MCF 10A (cell line): ENCODE results near the gene SLC44A5. TPM values are rescaled to one million over a fixed set of nuclear protein-coding genes. Genes with fewer than 3 reads are reported as not detected.

Experiments
- BruUV-seq: library from RNA; stranded (reverse); fragments of 400-500 nt; replicated peaks from 2 replicates; lab custom pipeline; 2021; lab: Mats Ljungman, UMichigan
- CTCF ChIA-PET: fragments of 300-600 bp; sonication (Branson Sonifier 250); formaldehyde crosslinking; extraction: SDS; loops from one replicate; lab custom pipeline; 2021; ENCODE audit warnings: antibody characterized with exemption, inconsistent platforms; lab: Yijun Ruan, JAX
- POLR2A ChIA-PET: fragments of 300-600, 350-650 bp; sonication (Branson Sonifier 250); formaldehyde crosslinking; extraction: SDS; loops from one replicate; lab custom pipeline; 2020; ENCODE audit warnings: antibody characterized with exemption, inconsistent platforms; lab: Yijun Ruan, JAX
- DNase-seq: peaks from one replicate; pipeline ENCODE4 v3.0.0-alpha.2; 2018; ENCODE audit not compliant: unreplicated experiment
- H3K27ac Mint-ChIP-seq: one replicate; pipeline ENCODE4 v1.8.0; 2022; ENCODE audit warnings: mild to moderate bottlenecking, low read depth, mixed read lengths; ENCODE audit not compliant: unreplicated experiment
- H3K27me3 Mint-ChIP-seq: one replicate; pipeline ENCODE4 v1.8.0; 2022; ENCODE audit warnings: mixed read lengths; ENCODE audit not compliant: insufficient read depth, unreplicated experiment
- H3K36me3 Mint-ChIP-seq: one replicate; pipeline ENCODE4 v1.8.0; 2022; ENCODE audit warnings: mild to moderate bottlenecking, moderate library complexity, mixed read lengths; ENCODE audit not compliant: insufficient read depth, unreplicated experiment
- H3K4me1 Mint-ChIP-seq: one replicate; pipeline ENCODE4 v1.8.0; 2022; ENCODE audit warnings: mixed read lengths; ENCODE audit not compliant: insufficient read depth, unreplicated experiment
- H3K4me3 Mint-ChIP-seq: one replicate; pipeline ENCODE4 v1.8.0; 2022; ENCODE audit warnings: mild to moderate bottlenecking, moderate library complexity, mixed read lengths; ENCODE audit not compliant: unreplicated experiment
- H3K9me3 Mint-ChIP-seq: one replicate; pipeline ENCODE4 v1.8.0; 2022; ENCODE audit warnings: mixed read lengths; ENCODE audit not compliant: unreplicated experiment
- CTCF ChIP-seq: fragments of 200-600 bp; IDR thresholded peaks from one replicate; pipeline ENCODE4 v1.8.0; 2022; ENCODE audit warnings: antibody characterized with exemption, mild to moderate bottlenecking; ENCODE audit not compliant: unreplicated experiment
- intact Hi-C: fragments of 100-400 bp; cut with micrococcal nuclease; formaldehyde crosslinking; loops from 2 replicates; pipeline ENCODE4 v1.14.1; 2022
- total RNA-seq: library from RNA; stranded (reverse); gene quantifications from 2 replicates; pipeline ENCODE4 v1.2.3, GENCODE V29; 2022

SLC44A5 gene
- total RNA-seq, 1 experiment from 2014 or later: 14.3 TPM

GRCh38 chr1:75310067-75310466, 300.8 kb downstream of the SLC44A5 start:
- intact Hi-C loops: no loop called here

GRCh38 chr1:75308365-75308764, 302.5 kb downstream of the SLC44A5 start:
- ChIA-PET POLR2A (interaction anchor here (1.4 kb wide), 1 partner anchor 33 kb away, joined by 5 read pairs; no protein-coding TSS in a partner anchor), CTCF (interaction anchor here (0.6 to 0.7 kb wide), 3 partner anchors 23 to 565 kb away, joined by 3 to 4 read pairs (median 3); no protein-coding TSS in a partner anchor)
- Mint-ChIP-seq H3K27ac (no peak overlapping the region), H3K4me1 (peaks cover 4% of the 10 kb centered on the region), H3K4me3 (no peak overlapping the region), H3K27me3 (peaks cover 6% of the 10 kb centered on the region), H3K9me3 (no peaks in the 10 kb centered on the region), H3K36me3 (no peaks in the 10 kb centered on the region)
- no peak for DNase-seq
- no peak for TF ChIP-seq CTCF
- BruUV-seq: no TSS peak
- intact Hi-C loops: no loop called here

More at GRCh38 chr1:75310067-75310466, 300.8 kb downstream of the SLC44A5 start:
- ChIA-PET POLR2A (no interaction called here), CTCF (no interaction called here)
- no peak overlapping the region for H3K27ac Mint-ChIP-seq
- no peak overlapping the region for H3K4me3 Mint-ChIP-seq
- H3K9me3 Mint-ChIP-seq: no peaks in the 10 kb centered on the region
- no peak for TF ChIP-seq CTCF
- no peaks in the 10 kb centered on the region for H3K36me3 Mint-ChIP-seq
- no TSS peak for BruUV-seq
- H3K4me1 Mint-ChIP-seq: peaks cover 3% of the 10 kb centered on the region
- DNase-seq: peak; percentile 7
- peaks cover 3% of the 10 kb centered on the region for H3K27me3 Mint-ChIP-seq

- Mint-ChIP-seq H3K36me3 (no peaks in the 10 kb centered on the region), H3K9me3 (no peaks in the 10 kb centered on the region), H3K4me3 (no peak overlapping the region), H3K4me1 (peaks cover 4% of the 10 kb centered on the region), H3K27me3 (peaks cover 6% of the 10 kb centered on the region), H3K27ac (no peak overlapping the region)
- CTCF ChIA-PET: interaction anchor here (0.6 to 1.9 kb wide), 3 partner anchors 39 to 241 kb away, joined by 3 to 7 read pairs (median 4); no protein-coding TSS in a partner anchor
- BruUV-seq: no TSS peak
- no peak for DNase-seq
- intact Hi-C loops: no loop called here
- POLR2A ChIA-PET: interaction anchor here (0.7 to 1.7 kb wide), 2 partner anchors 21 to 70 kb away, joined by 3 to 4 read pairs; no protein-coding TSS in a partner anchor
- no peak for TF ChIP-seq CTCF
Observed at GRCh38 chr1:75305061-75305460, 305.9 kb downstream of the SLC44A5 start.

- no peak for TF ChIP-seq CTCF
- Mint-ChIP-seq H3K36me3 (peaks cover 16% of the 10 kb centered on the region), H3K27ac (no peak overlapping the region), H3K4me1 (no peaks in the 10 kb centered on the region), H3K27me3 (no peaks in the 10 kb centered on the region), H3K9me3 (no peaks in the 10 kb centered on the region), H3K4me3 (no peak overlapping the region)
- no TSS peak for BruUV-seq
- intact Hi-C loops: no loop called here
- POLR2A ChIA-PET: no interaction called here
- DNase-seq: no peak
- CTCF ChIA-PET: no interaction called here
Observed at GRCh38 chr1:75293270-75293669, 317.6 kb downstream of the SLC44A5 start.
